Measurements from ENCODE around the gene OTUD1. TPM values are rescaled to one million over a fixed set of nuclear protein-coding genes. Genes with fewer than 3 reads are reported as not detected.

The OTUD1 gene
- total RNA-seq, 2 experiments from 2014 or later: 94.5 to 94.8 TPM

- CTCF ChIA-PET: no interaction called here
- H3K27ac Mint-ChIP-seq: no peak overlapping the region
These were observed 17.5 kb upstream of the OTUD1 start for GRCh38 chr10:23421397-23421796.

DNA sequence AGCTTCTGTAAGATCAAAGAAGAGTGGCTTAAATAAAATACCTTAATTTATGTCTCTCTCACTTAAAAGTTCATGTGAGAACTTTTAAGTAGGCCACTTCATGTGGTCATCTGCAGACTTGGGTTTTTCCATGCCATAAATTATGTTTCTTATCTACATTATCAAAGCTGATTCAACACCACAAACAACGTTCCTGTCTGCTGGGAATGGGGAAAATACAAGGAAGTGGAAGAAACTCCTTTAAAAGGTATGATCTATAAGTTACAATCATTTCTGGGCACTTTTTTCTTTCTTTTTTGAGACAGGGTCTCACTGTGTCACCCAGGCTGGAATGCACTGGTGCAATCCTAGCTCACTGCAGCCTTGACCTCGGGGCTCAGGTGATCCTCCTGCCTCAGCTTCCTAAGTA, 16.9 kb upstream of the OTUD1 start:
- H3K9me3 ChIP-seq (ENCODE audit: control insufficient read depth in 1 of 2, insufficient read depth in 1 of 2, low read length in 2 of 2): peaks cover 0 to 3% of the 10 kb centered on the region in 2 experiments
- H3K4me1 ChIP-seq (ENCODE audit: insufficient read depth, low read length): no peaks in the 10 kb centered on the region
- Mint-ChIP-seq H3K27ac (no peak overlapping the region), H3K4me3 (no peak overlapping the region), H3K9me3 (no peaks in the 10 kb centered on the region), H3K27me3 (no peaks in the 10 kb centered on the region), H3K4me1 (ENCODE audit: low read depth) (no peaks in the 10 kb centered on the region), H3K36me3 (ENCODE audit: low read depth) (no peaks in the 10 kb centered on the region)
- ChIA-PET POLR2A (no interaction called here), CTCF (no interaction called here)
- H3K4me3 ChIP-seq (ENCODE audit: low read length): no peak overlapping the region
- no peaks in the 10 kb centered on the region for H3K27me3 ChIP-seq (ENCODE audit: control insufficient read depth in 1 of 2, insufficient read depth in 2 of 2, low read length in 2 of 2)
- DNase-seq: no peak
- intact Hi-C loops (cut with DNase I, micrococcal nuclease): no loop called here
- no peaks in the 10 kb centered on the region for H3K36me3 ChIP-seq (ENCODE audit: insufficient read depth, low read length)
- H3K27ac ChIP-seq (ENCODE audit: low read depth in 1 of 2, low read length in 2 of 2): no peak overlapping the region
- no peak for ATAC-seq (ENCODE audit: poor library complexity)
- TF ChIP-seq CTCF (IDR thresholded peaks at IDR 0.05): no peak

More at GRCh38 chr10:23421397-23421796, 17.5 kb upstream of the OTUD1 start:
- TF ChIP-seq CTCF (IDR thresholded peaks at IDR 0.05): no peak
- Mint-ChIP-seq H3K9me3 (no peaks in the 10 kb centered on the region), H3K4me3 (no peak overlapping the region), H3K27me3 (no peaks in the 10 kb centered on the region), H3K36me3 (ENCODE audit: low read depth) (no peaks in the 10 kb centered on the region), H3K4me1 (ENCODE audit: low read depth) (no peaks in the 10 kb centered on the region)
- H3K27ac ChIP-seq (ENCODE audit: low read depth in 1 of 2, low read length in 2 of 2): no peak overlapping the region
- peaks cover 0 to 3% of the 10 kb centered on the region in 2 experiments for H3K9me3 ChIP-seq (ENCODE audit: control insufficient read depth in 1 of 2, insufficient read depth in 1 of 2, low read length in 2 of 2)
- intact Hi-C loops (cut with DNase I, micrococcal nuclease): no loop called here
- no peaks in the 10 kb centered on the region for H3K4me1 ChIP-seq (ENCODE audit: insufficient read depth, low read length)
- DNase-seq (no peak), ATAC-seq (ENCODE audit: poor library complexity) (no peak)
- H3K36me3 ChIP-seq (ENCODE audit: insufficient read depth, low read length): no peaks in the 10 kb centered on the region
- no peak overlapping the region for H3K4me3 ChIP-seq (ENCODE audit: low read length)
- POLR2A ChIA-PET: no interaction called here
- H3K27me3 ChIP-seq (ENCODE audit: control insufficient read depth in 1 of 2, insufficient read depth in 2 of 2, low read length in 2 of 2): no peaks in the 10 kb centered on the region

DNA sequence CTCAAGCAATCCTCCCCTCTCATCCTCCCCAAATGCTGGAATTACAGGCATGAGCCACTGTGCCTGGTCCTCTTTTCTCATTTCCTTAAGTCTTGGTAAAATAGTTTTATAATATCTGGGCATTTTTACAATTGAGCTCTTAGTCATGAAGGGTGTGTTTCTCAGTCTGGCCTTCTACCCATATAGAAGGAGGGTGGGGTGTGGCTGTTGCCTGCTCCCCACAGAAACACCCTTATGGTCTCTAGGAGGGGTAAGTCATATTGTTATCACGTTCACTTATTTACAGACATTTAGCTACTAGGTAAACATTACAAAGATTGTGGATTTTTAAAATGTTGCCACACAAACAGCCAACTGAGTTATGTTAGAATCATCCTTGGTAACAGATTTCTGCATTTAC, 6.7 kb upstream of the OTUD1 start:
- Histone ChIP-seq H3K9me3 (ENCODE audit: control insufficient read depth in 1 of 2, insufficient read depth in 1 of 2, low read length in 2 of 2) (no peaks in the 10 kb centered on the region), H3K27ac (ENCODE audit: low read depth in 1 of 2, low read length in 2 of 2) (no peak overlapping the region), H3K36me3 (ENCODE audit: insufficient read depth, low read length) (no peaks in the 10 kb centered on the region), H3K4me1 (ENCODE audit: insufficient read depth, low read length) (no peaks in the 10 kb centered on the region), H3K4me3 (ENCODE audit: low read length) (no peak overlapping the region), H3K27me3 (ENCODE audit: control insufficient read depth in 1 of 2, insufficient read depth in 2 of 2, low read length in 2 of 2) (no peaks in the 10 kb centered on the region)
- DNase-seq (peak in 2 of 14 experiments; percentile 15 to 30), ATAC-seq (ENCODE audit: poor library complexity) (no peak)
- Mint-ChIP-seq H3K27me3 (no peaks in the 10 kb centered on the region), H3K36me3 (ENCODE audit: low read depth) (no peaks in the 10 kb centered on the region), H3K9me3 (no peaks in the 10 kb centered on the region), H3K4me1 (ENCODE audit: low read depth) (no peaks in the 10 kb centered on the region), H3K27ac (no peak overlapping the region), H3K4me3 (no peak overlapping the region)
- POLR2A ChIA-PET: interaction anchor here (0.7 kb wide), 1 partner anchor 85 kb away, joined by 4 read pairs; no protein-coding TSS in a partner anchor
- no peak for TF ChIP-seq CTCF (IDR thresholded peaks at IDR 0.05)
- intact Hi-C loops (cut with DNase I, micrococcal nuclease): loop anchor here in 1 of 2 experiments (10.0 kb wide), 4 partner anchors 1197 to 1907 kb away; partner anchors contain the start of genes DNAJC1, ENKUR, SKIDA1 and THNSL1
- CTCF ChIA-PET: no interaction called here

Measured in CD4-positive, alpha-beta T cell (primary cell).